ENCODE measurements around the gene MRPS18A. TPM values are rescaled to one million over a fixed set of nuclear protein-coding genes. Genes with fewer than 3 reads are reported as not detected.

The MRPS18A gene
- total and polyA plus RNA-seq, 2 of the 13 experiments (the other 11 are each of a cell fraction or from before 2014, with no cell fraction given) = 87.8 to 89.1 TPM

DNA sequence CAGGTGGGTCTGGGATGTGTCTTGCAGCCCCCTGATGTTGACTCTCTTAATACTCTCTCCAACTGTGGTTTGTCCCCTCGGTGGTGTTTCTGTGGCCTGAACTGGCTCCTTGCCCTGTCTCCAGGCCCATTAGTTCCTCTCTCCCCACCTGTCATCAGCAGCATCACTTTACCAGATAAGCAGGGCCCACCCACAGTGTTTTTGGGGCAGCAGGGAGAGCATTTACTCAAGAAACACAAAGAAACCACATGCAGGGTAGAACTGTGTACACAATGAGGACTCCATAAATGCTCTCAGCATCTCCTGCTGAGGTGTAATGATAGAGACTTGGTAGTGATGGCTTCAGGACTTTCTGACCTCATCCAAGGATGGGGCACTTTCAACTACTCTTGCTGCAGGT, 20.2 kb upstream of the MRPS18A start (continued):
- TF ChIP-seq, protein P1, sequence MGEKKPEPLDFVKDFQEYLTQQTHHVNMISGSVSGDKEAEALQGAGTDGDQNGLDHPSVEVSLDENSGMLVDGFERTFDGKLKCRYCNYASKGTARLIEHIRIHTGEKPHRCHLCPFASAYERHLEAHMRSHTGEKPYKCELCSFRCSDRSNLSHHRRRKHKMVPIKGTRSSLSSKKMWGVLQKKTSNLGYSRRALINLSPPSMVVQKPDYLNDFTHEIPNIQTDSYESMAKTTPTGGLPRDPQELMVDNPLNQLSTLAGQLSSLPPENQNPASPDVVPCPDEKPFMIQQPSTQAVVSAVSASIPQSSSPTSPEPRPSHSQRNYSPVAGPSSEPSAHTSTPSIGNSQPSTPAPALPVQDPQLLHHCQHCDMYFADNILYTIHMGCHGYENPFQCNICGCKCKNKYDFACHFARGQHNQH (CRISPR knock-in tag; IDR thresholded peaks at IDR 0.05) = no peak
- TF ChIP-seq ZNF124 (CRISPR knock-in tag; IDR thresholded peaks at IDR 0.05) (no peak), ZNF335 (CRISPR knock-in tag; IDR thresholded peaks at IDR 0.05) (no peak)

DNA sequence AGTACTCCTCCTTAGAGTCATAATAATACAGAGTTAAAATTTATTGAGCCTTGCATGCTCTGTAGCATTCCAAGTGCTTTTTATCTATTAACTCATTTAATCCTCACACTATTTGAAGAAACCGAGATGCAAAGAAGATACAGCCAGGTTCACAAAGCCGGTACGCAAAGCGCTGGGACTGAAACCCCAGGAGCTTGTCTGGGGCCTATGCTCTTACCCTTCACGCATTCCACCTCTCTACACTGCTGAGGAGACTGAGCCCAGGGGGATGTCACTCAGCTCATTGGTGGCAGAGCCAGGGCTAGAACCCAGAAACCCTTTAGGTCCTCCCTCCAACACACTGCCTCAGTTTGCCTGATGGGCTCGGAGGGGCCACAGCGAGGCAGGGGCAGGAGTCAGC, 19.7 kb upstream of the MRPS18A start:
- Histone ChIP-seq H3K36me3 (replicated peaks in 1 of 2; ENCODE audit: control insufficient read depth in 1 of 2, insufficient read depth in 2 of 2, low read length in 2 of 2) (no peaks in the 10 kb centered on the region), H4K20me1 (ENCODE audit: insufficient read depth, low read length) (no peaks in the 10 kb centered on the region), H3K79me2 (ENCODE audit: insufficient read depth, low read length) (no peaks in the 10 kb centered on the region), H3K9me3 (ENCODE audit: low read length) (no peaks in the 10 kb centered on the region), H3K27me3 (ENCODE audit: control insufficient read depth in 1 of 2, insufficient read depth in 2 of 2, low read length in 2 of 2) (peaks cover 0 to 11% of the 10 kb centered on the region in 2 experiments; a peak in 3 of 5 replicates), H3K4me2 (ENCODE audit: low read depth, low read length) (no peak overlapping the region), H3K4me3 (replicated peaks in 1 of 3; ENCODE audit: insufficient read depth in 1 of 3, low read depth in 2 of 3, low read length in 3 of 3) (no peak overlapping the region), H3K4me1 (ENCODE audit: insufficient read depth, low read length) (peaks cover 85% of the 10 kb centered on the region), H3K9ac (ENCODE audit: insufficient read depth, low read depth, low read length) (no peak overlapping the region), H3K27ac (ENCODE audit: extremely low read length, insufficient read depth, low read length) (no peak overlapping the region), H2AFZ (ENCODE audit: low read length) (no peak overlapping the region)
- ATAC-seq = no peak
- 0 out of 2 replicates have a peak, but pooled peaks have one; percentile 3 for TF ChIP-seq PHF20 (CRISPR knock-in tag; IDR thresholded peaks at IDR 0.05)
- no peak for TF ChIP-seq ZNF350 (CRISPR knock-in tag; IDR thresholded peaks at IDR 0.05; ENCODE audit: borderline replicate concordance, low read depth)
- no peak for TF ChIP-seq TSC22D2 (CRISPR knock-in tag; IDR thresholded peaks at IDR 0.05; ENCODE audit: borderline replicate concordance)
- in situ Hi-C loops (cut with HindIII; ENCODE audit: extremely low pct_ligation_motif_present, low pct_unique_long_range_greater_than_20kb) = no loop called here
- ChIA-PET CTCF (ENCODE audit: low intra/inter-chr PET ratio, low total read pairs) (no interaction called here), POLR2A (no interaction called here)
- BruUV-seq (replicated peaks) = no TSS peak
- no peak for DNase-seq (ENCODE audit: low spot score)
- no peak for FAIRE-seq
- 45% methylated on average over 7 of the region's 7 CpGs for WGBS (ENCODE audit: low lambda C conversion rate)
- intact Hi-C loops (cut with micrococcal nuclease; ENCODE audit: unreplicated experiment) = no loop called here

DNA sequence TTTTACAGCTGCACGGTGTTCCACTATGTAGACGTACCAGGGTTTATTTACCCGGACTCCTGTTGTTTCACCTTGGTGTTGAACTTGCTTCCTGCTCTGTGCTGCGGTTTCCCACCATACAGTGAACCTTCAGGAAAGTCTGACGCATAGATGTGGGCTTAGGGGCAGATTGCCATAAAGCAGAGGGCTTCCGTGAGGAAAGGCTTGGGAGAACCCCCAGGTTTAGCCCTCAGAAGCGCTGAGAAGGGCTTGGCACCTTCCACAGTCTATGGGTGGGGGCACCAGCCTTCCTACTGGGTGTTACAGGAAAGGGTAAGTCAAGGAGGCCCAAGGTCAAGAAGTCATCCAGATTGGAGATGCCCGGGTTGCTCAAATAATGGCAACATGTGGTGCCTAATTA, 19.2 kb upstream of the MRPS18A start:
- in situ Hi-C loops (cut with HindIII; ENCODE audit: extremely low pct_ligation_motif_present, low pct_unique_long_range_greater_than_20kb) (no loop called here), intact Hi-C loops (cut with micrococcal nuclease; ENCODE audit: unreplicated experiment) (no loop called here)
- peak; percentile 59 for DNase-seq (ENCODE audit: low spot score)
- 7% methylated on average over 8 of the region's 8 CpGs for WGBS (ENCODE audit: low lambda C conversion rate)
- CTCF ChIA-PET (ENCODE audit: low intra/inter-chr PET ratio, low total read pairs) = no interaction called here
- H3K79me2 ChIP-seq (ENCODE audit: insufficient read depth, low read length) = no peaks in the 10 kb centered on the region
- no peak overlapping the region for H2AFZ ChIP-seq (ENCODE audit: low read length)
- H3K4me3 ChIP-seq (replicated peaks in 1 of 3; ENCODE audit: insufficient read depth in 1 of 3, low read depth in 2 of 3, low read length in 3 of 3) = no peak overlapping the region
- no peak overlapping the region for H3K27ac ChIP-seq (ENCODE audit: extremely low read length, insufficient read depth, low read length)
- H3K36me3 ChIP-seq (replicated peaks in 1 of 2; ENCODE audit: control insufficient read depth in 1 of 2, insufficient read depth in 2 of 2, low read length in 2 of 2) = no peaks in the 10 kb centered on the region
- ATAC-seq = peak; percentile 5; the same call in 1 of the 3 replicates
- no peak for FAIRE-seq
- peaks cover 0 to 14% of the 10 kb centered on the region in 2 experiments; a peak in 3 of 5 replicates for H3K27me3 ChIP-seq (ENCODE audit: control insufficient read depth in 1 of 2, insufficient read depth in 2 of 2, low read length in 2 of 2)
- H4K20me1 ChIP-seq (ENCODE audit: insufficient read depth, low read length) = no peaks in the 10 kb centered on the region
- POLR2A ChIA-PET = interaction anchor here (2.3 kb wide), 1 partner anchor 37 kb away, joined by 10 read pairs; no protein-coding TSS in a partner anchor
- H3K9me3 ChIP-seq (ENCODE audit: low read length) = no peaks in the 10 kb centered on the region
- H3K9ac ChIP-seq (ENCODE audit: insufficient read depth, low read depth, low read length) = no peak overlapping the region
- peak overlapping the region; percentile 20; the same call in 1 of the 2 replicates for H3K4me2 ChIP-seq (ENCODE audit: low read depth, low read length)
- H3K4me1 ChIP-seq (ENCODE audit: insufficient read depth, low read length) = peaks cover 89% of the 10 kb centered on the region
- BruUV-seq (replicated peaks) = no TSS peak
- no peak for TF ChIP-seq SOX13 (IDR thresholded peaks at IDR 0.05)
- peak in 1 of 2 experiments; percentile 43; a peak in 1 of 4 replicates for TF ChIP-seq SOX13 (CRISPR knock-in tag; conservative IDR thresholded peaks at IDR 0.05 in 1 of 2, IDR thresholded peaks at IDR 0.05 in 1 of 2)

All from HepG2 (cell line).